ENCODE data around the gene ASXL2. TPM values are rescaled to one million over a fixed set of nuclear protein-coding genes. Genes with fewer than 3 reads are reported as not detected.

The ASXL2 gene
- total RNA-seq, 1 experiment from 2014 or later, result 34.5 TPM

GRCh38 chr2:25856377-25856776 lies 21.9 kb downstream of the ASXL2 start:
- ChIA-PET POLR2A (ENCODE audit: low non-redundant PET) (no interaction called here), CTCF (interaction anchor here (0.7 kb wide), 1 partner anchor 476 kb away, joined by 4 read pairs; no protein-coding TSS in a partner anchor)
- H3K36me3 ChIP-seq (ENCODE audit: insufficient read depth, low read length, poor library complexity, severe bottlenecking), result no peaks in the 10 kb centered on the region
- no peak overlapping the region for H3K4me3 ChIP-seq (ENCODE audit: low read depth, low read length, poor library complexity, severe bottlenecking)
- H3K27ac ChIP-seq (ENCODE audit: low read depth, low read length, poor library complexity, severe bottlenecking), result no peak overlapping the region
- H3K27me3 ChIP-seq (replicated peaks; ENCODE audit: insufficient read depth, low read depth, low read length, poor library complexity), result no peaks in the 10 kb centered on the region
- no peaks in the 10 kb centered on the region for H3K9me3 ChIP-seq (ENCODE audit: low read depth, low read length, poor library complexity, severe bottlenecking)
- intact Hi-C loops (cut with micrococcal nuclease; ENCODE audit: unreplicated experiment), result no loop called here
- DNase-seq (ENCODE audit: low spot score), result no peak
- BruUV-seq (replicated peaks), result no TSS peak
- no peak for TF ChIP-seq EZH2 (IDR thresholded peaks at IDR 0.05; ENCODE audit: borderline replicate concordance, low read depth, low read length, poor library complexity, severe bottlenecking)
- TF ChIP-seq, protein P1, sequence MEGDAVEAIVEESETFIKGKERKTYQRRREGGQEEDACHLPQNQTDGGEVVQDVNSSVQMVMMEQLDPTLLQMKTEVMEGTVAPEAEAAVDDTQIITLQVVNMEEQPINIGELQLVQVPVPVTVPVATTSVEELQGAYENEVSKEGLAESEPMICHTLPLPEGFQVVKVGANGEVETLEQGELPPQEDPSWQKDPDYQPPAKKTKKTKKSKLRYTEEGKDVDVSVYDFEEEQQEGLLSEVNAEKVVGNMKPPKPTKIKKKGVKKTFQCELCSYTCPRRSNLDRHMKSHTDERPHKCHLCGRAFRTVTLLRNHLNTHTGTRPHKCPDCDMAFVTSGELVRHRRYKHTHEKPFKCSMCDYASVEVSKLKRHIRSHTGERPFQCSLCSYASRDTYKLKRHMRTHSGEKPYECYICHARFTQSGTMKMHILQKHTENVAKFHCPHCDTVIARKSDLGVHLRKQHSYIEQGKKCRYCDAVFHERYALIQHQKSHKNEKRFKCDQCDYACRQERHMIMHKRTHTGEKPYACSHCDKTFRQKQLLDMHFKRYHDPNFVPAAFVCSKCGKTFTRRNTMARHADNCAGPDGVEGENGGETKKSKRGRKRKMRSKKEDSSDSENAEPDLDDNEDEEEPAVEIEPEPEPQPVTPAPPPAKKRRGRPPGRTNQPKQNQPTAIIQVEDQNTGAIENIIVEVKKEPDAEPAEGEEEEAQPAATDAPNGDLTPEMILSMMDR (conservative IDR thresholded peaks at IDR 0.05; ENCODE audit: low read depth, low read length), result no peak
- H3K4me1 ChIP-seq (ENCODE audit: insufficient read depth, low read length, poor library complexity, severe bottlenecking), result peaks cover 10% of the 10 kb centered on the region

DNA sequence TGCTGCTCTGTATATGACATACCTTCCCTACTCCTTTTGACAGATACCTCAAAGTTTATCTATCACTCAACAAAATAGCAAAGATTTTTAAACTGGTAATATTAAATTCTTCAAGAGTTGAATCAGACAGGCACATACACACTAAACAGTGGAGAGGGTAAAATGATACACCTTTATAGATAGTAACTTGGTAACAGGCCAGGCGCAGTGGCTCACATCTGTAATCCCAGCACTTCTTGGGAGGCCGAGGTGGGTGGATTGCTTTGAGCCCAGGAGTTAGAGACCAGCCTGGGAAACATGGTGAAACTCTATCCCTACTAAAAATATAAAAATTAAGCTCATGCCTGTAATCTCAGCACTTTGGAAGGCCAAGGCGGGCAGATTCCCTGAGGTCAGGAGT lies 23.2 kb downstream of the ASXL2 start:
- CTCF ChIA-PET, result no interaction called here
- no peak for DNase-seq (ENCODE audit: low spot score)
- no peaks in the 10 kb centered on the region for H3K27me3 ChIP-seq (replicated peaks; ENCODE audit: insufficient read depth, low read depth, low read length, poor library complexity)
- H3K9me3 ChIP-seq (ENCODE audit: low read depth, low read length, poor library complexity, severe bottlenecking), result no peaks in the 10 kb centered on the region
- POLR2A ChIA-PET (ENCODE audit: low non-redundant PET), result interaction anchor here (0.6 kb wide), 1 partner anchor 24 kb away, joined by 5 read pairs; the partner anchor contains the start of gene ASXL2
- no peak overlapping the region for H3K27ac ChIP-seq (ENCODE audit: low read depth, low read length, poor library complexity, severe bottlenecking)
- intact Hi-C loops (cut with micrococcal nuclease; ENCODE audit: unreplicated experiment), result no loop called here
- H3K4me1 ChIP-seq (ENCODE audit: insufficient read depth, low read length, poor library complexity, severe bottlenecking), result peaks cover 10% of the 10 kb centered on the region
- TF ChIP-seq, protein P1 (conservative IDR thresholded peaks at IDR 0.05; ENCODE audit: low read depth, low read length), result no peak
- no peak for TF ChIP-seq EZH2 (IDR thresholded peaks at IDR 0.05; ENCODE audit: borderline replicate concordance, low read depth, low read length, poor library complexity, severe bottlenecking)
- no peak overlapping the region for H3K4me3 ChIP-seq (ENCODE audit: low read depth, low read length, poor library complexity, severe bottlenecking)
- H3K36me3 ChIP-seq (ENCODE audit: insufficient read depth, low read length, poor library complexity, severe bottlenecking), result no peaks in the 10 kb centered on the region
- no TSS peak for BruUV-seq (replicated peaks)

- Histone ChIP-seq H3K36me3 (ENCODE audit: insufficient read depth, low read length, poor library complexity, severe bottlenecking) (no peaks in the 10 kb centered on the region), H3K27me3 (replicated peaks; ENCODE audit: insufficient read depth, low read depth, low read length, poor library complexity) (no peaks in the 10 kb centered on the region), H3K9me3 (ENCODE audit: low read depth, low read length, poor library complexity, severe bottlenecking) (no peaks in the 10 kb centered on the region), H3K4me1 (ENCODE audit: insufficient read depth, low read length, poor library complexity, severe bottlenecking) (peaks cover 10% of the 10 kb centered on the region), H3K4me3 (ENCODE audit: low read depth, low read length, poor library complexity, severe bottlenecking) (no peak overlapping the region), H3K27ac (ENCODE audit: low read depth, low read length, poor library complexity, severe bottlenecking) (no peak overlapping the region)
- intact Hi-C loops (cut with micrococcal nuclease; ENCODE audit: unreplicated experiment), result no loop called here
- TF ChIP-seq, protein P1 (conservative IDR thresholded peaks at IDR 0.05; ENCODE audit: low read depth, low read length), result no peak
- no peak for TF ChIP-seq EZH2 (IDR thresholded peaks at IDR 0.05; ENCODE audit: borderline replicate concordance, low read depth, low read length, poor library complexity, severe bottlenecking)
- ChIA-PET POLR2A (ENCODE audit: low non-redundant PET) (interaction anchor here (0.6 kb wide), 1 partner anchor 24 kb away, joined by 5 read pairs; the partner anchor contains the start of gene ASXL2), CTCF (no interaction called here)
- no TSS peak for BruUV-seq (replicated peaks)
- no peak for DNase-seq (ENCODE audit: low spot score)
Measured at GRCh38 chr2:25854613-25855012, 23.7 kb downstream of the ASXL2 start.
